HCT116 (cell line): Measurements from ENCODE around the gene RPLP2.

Source experiments
- CTCF ChIP-seq, 3 experiments: fragments of 200-600 bp in 1 of 3; sonication (generic) in 1 of 3; IDR thresholded peaks in 2 of 3; conservative IDR thresholded peaks in 1 of 3; 2 replicates each; pipeline ENCODE4 v1.5.1; 2012 to 2017; ENCODE audit warnings: low read depth in 2 of 3, low read length in 2 of 3, antibody characterized with exemption in 1 of 3, borderline replicate concordance in 1 of 3, control low read depth in 1 of 3, mild to moderate bottlenecking in 1 of 3, mixed read lengths in 1 of 3, mixed run types in 1 of 3, moderate library complexity in 1 of 3; ENCODE audit not compliant: insufficient read depth in 1 of 3
- EGR1 ChIP-seq: IDR thresholded peaks from 2 replicates; pipeline ENCODE4 v1.6.1; 2012; ENCODE audit warnings: low read depth
- ELF1 ChIP-seq: IDR thresholded peaks from 2 replicates; pipeline ENCODE4 v1.6.1; 2012; ENCODE audit warnings: low read depth, borderline replicate concordance
- EZH2 ChIP-seq: fragments of 200-600 bp; sonication (generic); IDR thresholded peaks from 2 replicates; pipeline ENCODE4 v1.6.1; 2017; ENCODE audit warnings: antibody characterized with exemption, mixed run types
- EZH2phosphoT487 ChIP-seq: fragments of 200-600 bp; IDR thresholded peaks from 2 replicates; pipeline ENCODE4 v1.6.1; 2018; ENCODE audit warnings: antibody characterized with exemption, borderline replicate concordance
- FOSL1 ChIP-seq: IDR thresholded peaks from 2 replicates; pipeline ENCODE4 v1.6.1; 2012; ENCODE audit warnings: low read depth
- POLR2A ChIP-seq: IDR thresholded peaks from 2 replicates; pipeline ENCODE4 v1.7.0; 2011; ENCODE audit warnings: borderline replicate concordance; ENCODE audit not compliant: insufficient read depth, insufficient read length; ENCODE audit errors: extremely low read depth
- POLR2AphosphoS5 ChIP-seq: IDR thresholded peaks from 2 replicates; pipeline ENCODE4 v1.6.1; 2011; ENCODE audit warnings: mild to moderate bottlenecking, low read depth, low read length, moderate library complexity
- REST ChIP-seq: IDR thresholded peaks from 2 replicates; pipeline ENCODE4 v1.6.1; 2012; ENCODE audit warnings: low read depth
- SP1 ChIP-seq: IDR thresholded peaks from 2 replicates; pipeline ENCODE4 v1.6.1; 2012; ENCODE audit warnings: low read depth
- ZNF274 ChIP-seq: fragments of 200-500 bp; sonication (Bioruptor generic); IDR thresholded peaks from 2 replicates; pipeline ENCODE4 v1.6.1; 2014; ENCODE audit warnings: mild to moderate bottlenecking, low read depth, low read length, inconsistent platforms
- TF ChIP-seq, protein P1 (sequence below): IDR thresholded peaks from 2 replicates; pipeline ENCODE4 v1.6.1; 2012
- TF ChIP-seq, protein P2 (sequence below): IDR thresholded peaks from 2 replicates; pipeline ENCODE4 v1.6.1; 2011; ENCODE audit warnings: mild to moderate bottlenecking, low read length, moderate library complexity; ENCODE audit not compliant: insufficient replicate concordance; ENCODE audit errors: extremely low read depth
- TF ChIP-seq, protein P3 (sequence below): IDR thresholded peaks from 2 replicates; pipeline ENCODE4 v1.6.1; 2012

DNA sequence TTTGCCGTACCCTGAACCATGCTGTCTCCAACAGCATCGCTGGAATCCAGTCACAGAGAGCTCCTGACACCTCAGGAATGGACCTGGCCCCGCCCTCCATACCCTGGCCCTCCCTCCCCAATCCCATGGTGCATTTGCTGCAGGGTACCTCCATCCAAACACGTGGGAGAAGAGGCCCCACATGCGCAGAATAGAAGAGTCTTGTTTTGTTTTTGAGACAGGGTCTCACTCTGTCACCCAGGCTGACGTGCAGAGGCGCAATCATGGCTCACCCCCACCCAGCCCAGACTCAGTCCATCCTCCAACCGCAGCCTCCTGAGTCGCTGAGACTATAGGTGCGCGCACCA lies 6.6 kb downstream of the RPLP2 start:
- no peak for TF ChIP-seq CTCF (IDR thresholded peaks at IDR 0.05 in 2 of 3, conservative IDR thresholded peaks at IDR 0.05 in 1 of 3; ENCODE audit: borderline replicate concordance in 1 of 3, insufficient read depth in 1 of 3, low read depth in 2 of 3, low read length in 2 of 3)
- no peak for TF ChIP-seq FOSL1
- TF ChIP-seq SP1: no peak
- TF ChIP-seq EZH2phosphoT487: no peak
- TF ChIP-seq EGR1: no peak
- TF ChIP-seq POLR2AphosphoS5: no peak
- TF ChIP-seq ELF1: no peak
- TF ChIP-seq POLR2A: no peak
- TF ChIP-seq REST: no peak
- no peak for TF ChIP-seq EZH2
- TF ChIP-seq, protein P1, sequence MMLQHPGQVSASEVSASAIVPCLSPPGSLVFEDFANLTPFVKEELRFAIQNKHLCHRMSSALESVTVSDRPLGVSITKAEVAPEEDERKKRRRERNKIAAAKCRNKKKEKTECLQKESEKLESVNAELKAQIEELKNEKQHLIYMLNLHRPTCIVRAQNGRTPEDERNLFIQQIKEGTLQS: no peak
- TF ChIP-seq ZNF274: no peak
- TF ChIP-seq, protein P2, sequence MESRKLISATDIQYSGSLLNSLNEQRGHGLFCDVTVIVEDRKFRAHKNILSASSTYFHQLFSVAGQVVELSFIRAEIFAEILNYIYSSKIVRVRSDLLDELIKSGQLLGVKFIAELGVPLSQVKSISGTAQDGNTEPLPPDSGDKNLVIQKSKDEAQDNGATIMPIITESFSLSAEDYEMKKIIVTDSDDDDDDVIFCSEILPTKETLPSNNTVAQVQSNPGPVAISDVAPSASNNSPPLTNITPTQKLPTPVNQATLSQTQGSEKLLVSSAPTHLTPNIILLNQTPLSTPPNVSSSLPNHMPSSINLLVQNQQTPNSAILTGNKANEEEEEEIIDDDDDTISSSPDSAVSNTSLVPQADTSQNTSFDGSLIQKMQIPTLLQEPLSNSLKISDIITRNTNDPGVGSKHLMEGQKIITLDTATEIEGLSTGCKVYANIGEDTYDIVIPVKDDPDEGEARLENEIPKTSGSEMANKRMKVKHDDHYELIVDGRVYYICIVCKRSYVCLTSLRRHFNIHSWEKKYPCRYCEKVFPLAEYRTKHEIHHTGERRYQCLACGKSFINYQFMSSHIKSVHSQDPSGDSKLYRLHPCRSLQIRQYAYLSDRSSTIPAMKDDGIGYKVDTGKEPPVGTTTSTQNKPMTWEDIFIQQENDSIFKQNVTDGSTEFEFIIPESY: no peak
- TF ChIP-seq, protein P3, sequence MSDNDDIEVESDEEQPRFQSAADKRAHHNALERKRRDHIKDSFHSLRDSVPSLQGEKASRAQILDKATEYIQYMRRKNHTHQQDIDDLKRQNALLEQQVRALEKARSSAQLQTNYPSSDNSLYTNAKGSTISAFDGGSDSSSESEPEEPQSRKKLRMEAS: no peak
